SH-SY5Y (cell line): Measurements from ENCODE around the gene MYL2.

Experiments
- GATA2 ChIP-seq: IDR thresholded peaks from 2 replicates; pipeline ENCODE4 v1.6.1; 2011; ENCODE audit warnings: mild to moderate bottlenecking, low read depth, low read length
- GATA3 ChIP-seq: IDR thresholded peaks from 2 replicates; pipeline ENCODE4 v1.6.1; 2011; ENCODE audit warnings: low read depth, mild to moderate bottlenecking, low read length, moderate library complexity

GRCh38 chr12:110885152-110885840 lies 35.1 kb downstream of the MYL2 start:
- TF ChIP-seq GATA2, result no peak
- TF ChIP-seq GATA3, result no peak
